ENCODE data around the gene STK32C. TPM values are rescaled to one million over a fixed set of nuclear protein-coding genes. Genes with fewer than 3 reads are reported as not detected.

The STK32C gene
- total and polyA plus RNA-seq, 4 donors, result 5.1 to 22.0 (median 16.3) TPM

GRCh38 chr10:132291826-132292225 is 15.9 kb downstream of the STK32C start:
- no peak overlapping the region for H3K27ac ChIP-seq (ENCODE audit: low read depth in 1 of 2, low read length in 1 of 2)
- no peak overlapping the region for H3K9ac ChIP-seq (ENCODE audit: insufficient read depth in 1 of 2, low read length in 2 of 2)
- peaks cover 0 to 7% (median 5%) of the 10 kb centered on the region in 5 donors for H3K4me1 ChIP-seq (ENCODE audit: control insufficient read depth in 5 of 5, insufficient read depth in 5 of 5, low read length in 5 of 5)
- 85 to 93% methylated on average over 5 of the region's 5 CpGs for whole genome bisulfite sequencing, 2 donors
- no peak overlapping the region for H3K4me3 ChIP-seq
- ATAC-seq (ENCODE audit: insufficient read depth, low FRiP score) (no peak), DNase-seq (no peak)
- TF ChIP-seq CTCF (IDR thresholded peaks at IDR 0.05; ENCODE audit: control extremely low read depth, extremely low read depth), result no peak
- H3K9me3 ChIP-seq (ENCODE audit: control insufficient read depth in 4 of 4, insufficient read depth in 3 of 4, low read length in 3 of 4), result peaks cover 0 to 4% (median 0%) of the 10 kb centered on the region in 4 donors
- H3K27me3 ChIP-seq (ENCODE audit: control insufficient read depth in 3 of 3, insufficient read depth in 3 of 3, low read length in 2 of 3), result peaks cover 0 to 2% (median 0%) of the 10 kb centered on the region in 3 donors
- no peaks in the 10 kb centered on the region for H3K36me3 ChIP-seq (ENCODE audit: control insufficient read depth in 4 of 4, insufficient read depth in 4 of 4, low read length in 4 of 4)

- Histone ChIP-seq H3K9me3 (ENCODE audit: control insufficient read depth in 4 of 4, insufficient read depth in 3 of 4, low read length in 3 of 4) (peaks cover 0 to 4% (median 0%) of the 10 kb centered on the region in 4 donors), H3K27me3 (ENCODE audit: control insufficient read depth in 3 of 3, insufficient read depth in 3 of 3, low read length in 2 of 3) (peaks cover 0 to 4% (median 0%) of the 10 kb centered on the region in 3 donors), H3K4me1 (ENCODE audit: control insufficient read depth in 5 of 5, insufficient read depth in 5 of 5, low read length in 5 of 5) (peaks cover 0 to 7% (median 4%) of the 10 kb centered on the region in 5 donors), H3K4me3 (no peak overlapping the region), H3K27ac (ENCODE audit: low read depth in 1 of 2, low read length in 1 of 2) (no peak overlapping the region), H3K36me3 (ENCODE audit: control insufficient read depth in 4 of 4, insufficient read depth in 4 of 4, low read length in 4 of 4) (no peaks in the 10 kb centered on the region), H3K9ac (ENCODE audit: insufficient read depth in 1 of 2, low read length in 2 of 2) (no peak overlapping the region)
- TF ChIP-seq CTCF (IDR thresholded peaks at IDR 0.05; ENCODE audit: control extremely low read depth, extremely low read depth), result no peak
- ATAC-seq (ENCODE audit: insufficient read depth, low FRiP score) (no peak), DNase-seq (no peak)
- 94 to 97% methylated on average over 6 of the region's 6 CpGs for WGBS, 2 donors
Observed at GRCh38 chr10:132290631-132291030, 17.1 kb downstream of the STK32C start.

GRCh38 chr10:132289439-132289838 is 18.3 kb downstream of the STK32C start:
- Histone ChIP-seq H3K27me3 (ENCODE audit: control insufficient read depth in 3 of 3, insufficient read depth in 3 of 3, low read length in 2 of 3) (peaks cover 0 to 7% (median 0%) of the 10 kb centered on the region in 3 donors), H3K4me1 (ENCODE audit: control insufficient read depth in 5 of 5, insufficient read depth in 5 of 5, low read length in 5 of 5) (peaks cover 0 to 7% (median 4%) of the 10 kb centered on the region in 5 donors), H3K36me3 (ENCODE audit: control insufficient read depth in 4 of 4, insufficient read depth in 4 of 4, low read length in 4 of 4) (no peaks in the 10 kb centered on the region), H3K4me3 (no peak overlapping the region), H3K27ac (ENCODE audit: low read depth in 1 of 2, low read length in 1 of 2) (no peak overlapping the region), H3K9ac (ENCODE audit: insufficient read depth in 1 of 2, low read length in 2 of 2) (no peak overlapping the region), H3K9me3 (ENCODE audit: control insufficient read depth in 4 of 4, insufficient read depth in 3 of 4, low read length in 3 of 4) (peaks cover 0 to 4% (median 0%) of the 10 kb centered on the region in 4 donors)
- no peak for DNase-seq
- 89 to 97% methylated on average over 2 of the region's 2 CpGs for WGBS, 2 donors
- TF ChIP-seq CTCF (IDR thresholded peaks at IDR 0.05; ENCODE audit: control extremely low read depth, extremely low read depth), result no peak
- ATAC-seq (ENCODE audit: insufficient read depth, low FRiP score), result no peak
